PC-3 (cell line): ENCODE results near the gene CACNA1C.

Experiments
- CTCF ChIP-seq: fragments of 300-600 bp; sonication (generic); conservative IDR thresholded peaks from 2 replicates; pipeline ENCODE4 v1.5.1; 2017; ENCODE audit warnings: antibody characterized with exemption, low read depth, mild to moderate bottlenecking, low read length
- EZH2 ChIP-seq: fragments of 300-600 bp; sonication (generic); IDR thresholded peaks from one replicate; pipeline ENCODE4 v1.6.1; 2017; ENCODE audit warnings: antibody characterized with exemption, mild to moderate bottlenecking, low read length; ENCODE audit not compliant: unreplicated experiment
- EZH2phosphoT487 ChIP-seq: fragments of 300-600 bp; sonication (generic); IDR thresholded peaks from 2 replicates; pipeline ENCODE4 v1.6.1; 2018; ENCODE audit warnings: mild to moderate bottlenecking, antibody characterized with exemption, low read length, borderline replicate concordance

- no peak for TF ChIP-seq CTCF
- TF ChIP-seq EZH2phosphoT487 = no peak
- TF ChIP-seq EZH2 = no peak
Measured at GRCh38 chr12:2488131-2488530, 435.3 kb downstream of the CACNA1C start.
